ENCODE results near the gene HOXB2.

HOXB2 gene

DNA sequence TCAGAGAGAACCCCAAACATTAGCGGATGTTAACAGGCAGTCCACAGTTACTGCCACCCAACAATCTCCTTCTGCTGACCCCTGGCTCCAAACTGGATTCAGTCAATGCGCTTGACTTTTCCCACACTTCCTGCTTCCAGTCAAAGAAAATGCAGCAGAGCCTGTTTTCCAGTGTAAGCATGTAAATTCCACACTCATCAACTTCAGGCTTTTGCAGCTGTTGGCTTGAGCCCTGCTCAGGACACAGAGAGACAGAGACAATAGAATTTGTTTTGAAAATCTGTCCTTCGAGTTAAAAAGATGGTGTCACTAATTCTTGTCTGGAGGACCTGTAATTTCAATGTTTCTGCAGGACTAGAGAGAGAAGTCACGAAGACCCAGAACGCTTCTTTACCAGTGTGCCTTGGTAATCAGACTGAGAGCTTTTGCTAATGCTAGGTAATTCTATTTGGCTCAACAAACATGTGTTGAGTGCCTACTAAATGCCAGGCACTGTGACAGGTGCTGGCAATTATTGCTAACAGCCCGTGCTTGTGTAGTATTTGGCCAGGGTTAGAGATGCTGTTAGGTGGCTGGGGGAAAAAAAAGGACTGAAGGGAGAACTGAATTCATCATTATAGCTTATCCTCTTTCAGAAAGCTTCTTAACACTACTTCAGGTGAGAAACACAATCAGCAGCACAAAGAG is 46.6 kb downstream of the HOXB2 start:
- no peak for DNase-seq (ENCODE audit: low read depth)
- TF ChIP-seq, protein P1, sequence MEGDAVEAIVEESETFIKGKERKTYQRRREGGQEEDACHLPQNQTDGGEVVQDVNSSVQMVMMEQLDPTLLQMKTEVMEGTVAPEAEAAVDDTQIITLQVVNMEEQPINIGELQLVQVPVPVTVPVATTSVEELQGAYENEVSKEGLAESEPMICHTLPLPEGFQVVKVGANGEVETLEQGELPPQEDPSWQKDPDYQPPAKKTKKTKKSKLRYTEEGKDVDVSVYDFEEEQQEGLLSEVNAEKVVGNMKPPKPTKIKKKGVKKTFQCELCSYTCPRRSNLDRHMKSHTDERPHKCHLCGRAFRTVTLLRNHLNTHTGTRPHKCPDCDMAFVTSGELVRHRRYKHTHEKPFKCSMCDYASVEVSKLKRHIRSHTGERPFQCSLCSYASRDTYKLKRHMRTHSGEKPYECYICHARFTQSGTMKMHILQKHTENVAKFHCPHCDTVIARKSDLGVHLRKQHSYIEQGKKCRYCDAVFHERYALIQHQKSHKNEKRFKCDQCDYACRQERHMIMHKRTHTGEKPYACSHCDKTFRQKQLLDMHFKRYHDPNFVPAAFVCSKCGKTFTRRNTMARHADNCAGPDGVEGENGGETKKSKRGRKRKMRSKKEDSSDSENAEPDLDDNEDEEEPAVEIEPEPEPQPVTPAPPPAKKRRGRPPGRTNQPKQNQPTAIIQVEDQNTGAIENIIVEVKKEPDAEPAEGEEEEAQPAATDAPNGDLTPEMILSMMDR (IDR thresholded peaks at IDR 0.05; ENCODE audit: control insufficient read depth, insufficient read depth, low read depth, low read length, missing control alignments) = no peak
- H3K4me3 ChIP-seq (ENCODE audit: control insufficient read depth, low read depth, low read length) = no peak overlapping the region

GRCh38 chr17:48497103-48497502 is 47.8 kb downstream of the HOXB2 start:
- DNase-seq (ENCODE audit: low read depth) = no peak
- TF ChIP-seq, protein P1 (IDR thresholded peaks at IDR 0.05; ENCODE audit: control insufficient read depth, insufficient read depth, low read depth, low read length, missing control alignments) = no peak
- H3K4me3 ChIP-seq (ENCODE audit: control insufficient read depth, low read depth, low read length) = no peak overlapping the region

- DNase-seq (ENCODE audit: low read depth) = no peak
Observed at GRCh38 chr17:48494335-48494734, 50.6 kb downstream of the HOXB2 start.

More at GRCh38 chr17:48494335-48494734, 50.6 kb downstream of the HOXB2 start:
- TF ChIP-seq, protein P1 (IDR thresholded peaks at IDR 0.05; ENCODE audit: control insufficient read depth, insufficient read depth, low read depth, low read length, missing control alignments) = no peak
- H3K4me3 ChIP-seq (ENCODE audit: control insufficient read depth, low read depth, low read length) = no peak overlapping the region
